NB4 (cell line): ENCODE measurements around the gene CHMP3.

Experiments
- MYC ChIP-seq: IDR thresholded peaks from 2 replicates; pipeline ENCODE4 v1.6.1; 2011; ENCODE audit warnings: low read depth, low read length
- POLR2A ChIP-seq: IDR thresholded peaks from 2 replicates; pipeline ENCODE4 v1.6.1; 2011; ENCODE audit warnings: mild to moderate bottlenecking; ENCODE audit not compliant: insufficient read length; ENCODE audit errors: extremely low read depth
- TF ChIP-seq, protein P1 (sequence below): IDR thresholded peaks from one replicate; pipeline ENCODE4 v1.5.1; 2012; ENCODE audit warnings: low read depth, low read length
- TF ChIP-seq, protein P2 (sequence below): IDR thresholded peaks from 2 replicates; pipeline ENCODE4 v1.6.1; 2011; ENCODE audit warnings: low read depth, low read length

DNA sequence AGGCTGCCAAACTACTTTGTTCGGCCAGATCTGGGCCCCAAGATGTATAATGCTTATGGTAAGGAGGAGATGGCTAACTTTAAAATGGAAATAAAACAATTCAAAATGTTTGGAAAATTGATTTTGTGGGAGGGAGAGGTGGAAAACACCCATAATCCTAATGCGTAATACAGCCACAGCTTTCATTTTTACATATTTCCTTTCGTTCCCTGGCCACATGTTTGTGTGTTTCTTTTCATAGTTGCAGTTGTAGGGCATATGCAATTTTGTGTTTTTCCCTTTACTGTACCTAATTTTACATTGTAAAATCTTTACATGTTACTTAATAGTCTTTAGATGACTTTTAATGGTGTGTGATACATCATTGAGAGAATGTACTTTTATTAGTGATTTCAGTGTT, 77.4 kb downstream of the CHMP3 start:
- TF ChIP-seq, protein P1, sequence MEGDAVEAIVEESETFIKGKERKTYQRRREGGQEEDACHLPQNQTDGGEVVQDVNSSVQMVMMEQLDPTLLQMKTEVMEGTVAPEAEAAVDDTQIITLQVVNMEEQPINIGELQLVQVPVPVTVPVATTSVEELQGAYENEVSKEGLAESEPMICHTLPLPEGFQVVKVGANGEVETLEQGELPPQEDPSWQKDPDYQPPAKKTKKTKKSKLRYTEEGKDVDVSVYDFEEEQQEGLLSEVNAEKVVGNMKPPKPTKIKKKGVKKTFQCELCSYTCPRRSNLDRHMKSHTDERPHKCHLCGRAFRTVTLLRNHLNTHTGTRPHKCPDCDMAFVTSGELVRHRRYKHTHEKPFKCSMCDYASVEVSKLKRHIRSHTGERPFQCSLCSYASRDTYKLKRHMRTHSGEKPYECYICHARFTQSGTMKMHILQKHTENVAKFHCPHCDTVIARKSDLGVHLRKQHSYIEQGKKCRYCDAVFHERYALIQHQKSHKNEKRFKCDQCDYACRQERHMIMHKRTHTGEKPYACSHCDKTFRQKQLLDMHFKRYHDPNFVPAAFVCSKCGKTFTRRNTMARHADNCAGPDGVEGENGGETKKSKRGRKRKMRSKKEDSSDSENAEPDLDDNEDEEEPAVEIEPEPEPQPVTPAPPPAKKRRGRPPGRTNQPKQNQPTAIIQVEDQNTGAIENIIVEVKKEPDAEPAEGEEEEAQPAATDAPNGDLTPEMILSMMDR = no peak
- TF ChIP-seq POLR2A (no peak), MYC (no peak)
- TF ChIP-seq, protein P2, sequence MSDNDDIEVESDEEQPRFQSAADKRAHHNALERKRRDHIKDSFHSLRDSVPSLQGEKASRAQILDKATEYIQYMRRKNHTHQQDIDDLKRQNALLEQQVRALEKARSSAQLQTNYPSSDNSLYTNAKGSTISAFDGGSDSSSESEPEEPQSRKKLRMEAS = no peak
